Measurements from ENCODE around the gene MPHOSPH9.

MPHOSPH9 gene, protein sequence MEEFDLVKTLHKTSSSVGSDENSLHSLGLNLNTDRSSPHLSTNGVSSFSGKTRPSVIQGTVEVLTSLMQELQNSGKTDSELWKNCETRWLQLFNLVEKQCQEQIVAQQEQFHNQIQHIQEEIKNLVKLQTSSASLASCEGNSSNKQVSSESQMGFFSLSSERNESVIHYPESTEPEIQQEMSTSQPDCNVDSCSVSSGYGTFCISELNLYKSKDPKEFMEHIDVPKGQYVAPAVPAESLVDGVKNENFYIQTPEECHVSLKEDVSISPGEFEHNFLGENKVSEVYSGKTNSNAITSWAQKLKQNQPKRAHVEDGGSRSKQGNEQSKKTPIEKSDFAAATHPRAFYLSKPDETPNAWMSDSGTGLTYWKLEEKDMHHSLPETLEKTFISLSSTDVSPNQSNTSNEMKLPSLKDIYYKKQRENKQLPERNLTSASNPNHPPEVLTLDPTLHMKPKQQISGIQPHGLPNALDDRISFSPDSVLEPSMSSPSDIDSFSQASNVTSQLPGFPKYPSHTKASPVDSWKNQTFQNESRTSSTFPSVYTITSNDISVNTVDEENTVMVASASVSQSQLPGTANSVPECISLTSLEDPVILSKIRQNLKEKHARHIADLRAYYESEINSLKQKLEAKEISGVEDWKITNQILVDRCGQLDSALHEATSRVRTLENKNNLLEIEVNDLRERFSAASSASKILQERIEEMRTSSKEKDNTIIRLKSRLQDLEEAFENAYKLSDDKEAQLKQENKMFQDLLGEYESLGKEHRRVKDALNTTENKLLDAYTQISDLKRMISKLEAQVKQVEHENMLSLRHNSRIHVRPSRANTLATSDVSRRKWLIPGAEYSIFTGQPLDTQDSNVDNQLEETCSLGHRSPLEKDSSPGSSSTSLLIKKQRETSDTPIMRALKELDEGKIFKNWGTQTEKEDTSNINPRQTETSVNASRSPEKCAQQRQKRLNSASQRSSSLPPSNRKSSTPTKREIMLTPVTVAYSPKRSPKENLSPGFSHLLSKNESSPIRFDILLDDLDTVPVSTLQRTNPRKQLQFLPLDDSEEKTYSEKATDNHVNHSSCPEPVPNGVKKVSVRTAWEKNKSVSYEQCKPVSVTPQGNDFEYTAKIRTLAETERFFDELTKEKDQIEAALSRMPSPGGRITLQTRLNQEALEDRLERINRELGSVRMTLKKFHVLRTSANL

DNA sequence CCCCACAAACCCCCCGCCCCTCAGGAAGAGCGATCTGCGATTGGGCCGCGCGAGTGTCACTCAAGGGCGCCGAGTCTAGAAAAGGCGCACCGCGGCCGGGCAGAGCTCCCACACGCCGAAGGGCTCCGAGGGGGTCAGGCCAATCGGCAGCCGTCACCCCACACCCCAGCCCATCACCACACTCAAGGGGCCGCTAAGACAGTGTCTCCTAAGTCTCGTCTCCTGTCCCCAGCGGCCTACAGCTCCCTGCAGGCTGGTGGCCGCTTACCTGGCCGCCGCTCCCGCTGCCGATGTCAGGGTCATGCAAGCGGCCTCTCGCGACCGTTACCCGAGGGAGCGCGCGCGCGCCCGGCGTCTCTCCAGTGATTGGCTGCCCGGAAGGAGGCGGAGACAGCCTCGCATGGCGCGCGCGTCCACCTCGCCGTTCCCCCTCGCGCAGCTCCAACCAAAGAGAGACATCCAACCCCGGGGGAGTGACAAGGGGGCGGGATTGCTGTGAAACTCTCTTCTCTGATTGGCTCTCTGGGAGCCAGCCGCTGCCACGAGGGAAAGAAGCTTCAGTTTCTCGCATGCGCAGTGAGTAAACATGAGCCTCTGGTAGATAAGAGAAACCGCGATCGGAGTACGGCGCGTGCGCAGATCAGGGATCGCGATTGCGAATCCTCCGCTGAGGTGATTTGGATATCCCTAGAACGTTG lies at the start of gene MPHOSPH9, which contains the start of gene MTRFR:
Gene MPHOSPH9, minus strand, starts transcription at position 335 of the 698 bp plus-strand sequence. CDS start 2,777 bp downstream, outside the sequence.
Gene MTRFR, plus strand, starts transcription at position 630 of the 698 bp plus-strand sequence. CDS start 20,239 bp downstream, outside the sequence.
- FAIRE-seq, result peak; percentile 97

DNA sequence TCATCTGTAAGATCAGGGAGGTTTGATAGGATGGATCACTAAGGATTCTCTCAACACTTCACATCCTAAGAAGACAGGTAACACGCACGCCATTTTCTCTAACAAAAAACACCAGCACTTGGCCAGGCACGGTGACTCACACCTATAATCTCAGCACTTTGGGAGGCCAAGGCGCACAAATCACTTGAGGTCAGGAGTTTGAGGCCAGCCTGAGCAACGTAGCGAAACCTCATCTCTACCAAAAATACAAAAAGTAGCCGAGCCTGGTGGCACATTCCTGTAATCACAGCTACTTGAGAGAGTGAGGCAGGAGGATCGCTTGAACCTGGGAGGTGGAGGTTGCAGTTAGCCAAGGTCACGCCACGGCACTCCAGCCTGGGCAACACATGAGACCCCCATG lies 49.2 kb upstream of the MPHOSPH9 start:
- no peak for FAIRE-seq

DNA sequence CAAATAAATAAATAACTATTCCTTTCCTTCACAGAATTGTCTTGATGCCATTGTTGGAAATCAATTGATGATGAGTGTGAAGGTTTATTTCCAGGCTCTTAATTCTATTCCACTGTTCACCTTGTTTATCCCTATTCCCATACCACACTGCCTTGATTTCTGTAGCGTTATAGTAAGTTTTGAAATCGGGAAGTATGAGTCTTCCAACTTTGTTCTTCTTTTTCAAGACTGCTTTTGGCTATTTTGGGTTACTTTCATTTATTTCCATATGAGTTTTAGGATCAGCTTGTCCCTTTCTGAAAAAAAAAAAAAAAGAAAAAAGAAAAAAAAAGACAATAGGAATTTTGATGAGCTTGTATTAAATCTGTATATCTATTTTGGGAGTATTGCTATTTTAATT lies 48.0 kb upstream of the MPHOSPH9 start:
- no peak for FAIRE-seq

DNA sequence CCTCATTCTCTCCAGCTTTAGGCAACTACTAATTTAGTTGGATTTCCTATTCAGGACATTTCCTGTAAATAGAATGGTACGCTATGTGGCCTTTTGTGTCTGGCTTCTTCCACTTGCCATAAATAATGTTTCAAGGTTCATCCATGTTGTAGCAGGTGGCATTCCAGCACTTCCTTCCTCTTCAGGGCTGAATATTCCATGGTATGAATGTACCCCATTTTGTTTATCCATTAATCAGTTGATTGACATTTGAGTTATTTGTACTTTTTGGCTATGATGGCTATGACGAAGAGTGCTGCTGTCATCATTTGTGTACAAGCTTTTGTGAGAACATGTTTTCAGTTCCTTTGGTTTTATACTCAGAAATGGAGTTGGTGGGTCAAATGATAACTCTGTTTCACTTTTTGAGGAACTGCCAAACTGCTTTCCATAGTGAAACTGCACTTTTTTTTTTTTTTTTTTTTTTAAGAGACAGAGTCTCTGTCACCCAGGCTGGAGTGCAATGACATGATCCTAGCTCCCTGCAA lies 45.2 kb upstream of the MPHOSPH9 start:
- no peak for FAIRE-seq

DNA sequence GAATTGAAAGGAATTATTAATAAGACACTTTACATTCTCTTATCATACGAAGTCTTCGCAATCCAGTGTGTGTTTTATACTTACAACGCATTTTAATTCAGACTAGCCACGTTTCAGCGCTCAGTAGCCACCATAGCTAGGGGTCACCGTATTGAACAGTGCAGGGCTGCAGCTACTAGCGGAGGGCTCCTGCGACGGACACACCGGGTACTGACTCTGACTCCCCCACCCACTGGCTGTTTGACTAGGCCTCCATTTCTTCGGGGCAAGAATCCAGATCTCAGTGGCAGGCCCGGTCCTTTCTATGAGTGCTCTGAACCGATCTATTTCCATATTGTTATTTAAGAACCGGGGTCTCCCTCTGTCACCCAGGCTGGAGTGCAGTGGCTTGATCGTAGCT lies 40.2 kb upstream of the MPHOSPH9 start:
- FAIRE-seq, result no peak

DNA sequence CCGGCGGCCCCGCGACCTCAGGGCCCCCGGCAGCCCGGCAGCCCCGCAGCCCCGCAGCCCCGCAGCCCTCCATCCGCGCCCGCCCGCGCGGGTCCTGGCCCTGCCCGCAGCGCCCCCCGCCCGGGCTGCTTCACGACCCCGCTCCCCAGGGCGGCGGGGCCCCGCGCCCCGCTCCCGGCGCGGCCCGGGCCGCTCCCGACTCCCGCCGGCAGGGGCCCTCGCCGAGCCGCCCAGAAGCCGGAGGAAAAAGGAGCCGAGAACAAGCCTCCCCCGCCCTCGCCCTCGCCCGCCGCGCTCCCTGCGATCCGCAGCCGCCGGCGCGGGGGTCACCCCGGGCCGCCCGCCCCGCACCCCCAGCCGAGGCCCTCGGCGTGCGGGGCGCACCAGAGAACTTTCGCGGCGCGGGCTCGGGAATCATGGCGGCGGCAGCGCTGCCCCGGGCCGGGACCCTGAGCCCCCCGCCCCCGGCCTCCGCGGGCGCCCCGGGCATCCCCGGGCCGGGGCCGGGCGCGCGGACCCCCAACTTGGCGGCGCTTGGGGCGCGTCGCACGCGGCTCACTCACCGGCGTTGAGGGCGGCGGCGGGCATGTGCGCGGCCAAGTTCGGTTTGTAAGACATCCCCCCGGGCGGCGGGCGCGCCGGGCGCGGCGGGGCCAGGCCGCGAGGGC lies 38.2 kb upstream of the MPHOSPH9 start:
- no peak for FAIRE-seq

DNA sequence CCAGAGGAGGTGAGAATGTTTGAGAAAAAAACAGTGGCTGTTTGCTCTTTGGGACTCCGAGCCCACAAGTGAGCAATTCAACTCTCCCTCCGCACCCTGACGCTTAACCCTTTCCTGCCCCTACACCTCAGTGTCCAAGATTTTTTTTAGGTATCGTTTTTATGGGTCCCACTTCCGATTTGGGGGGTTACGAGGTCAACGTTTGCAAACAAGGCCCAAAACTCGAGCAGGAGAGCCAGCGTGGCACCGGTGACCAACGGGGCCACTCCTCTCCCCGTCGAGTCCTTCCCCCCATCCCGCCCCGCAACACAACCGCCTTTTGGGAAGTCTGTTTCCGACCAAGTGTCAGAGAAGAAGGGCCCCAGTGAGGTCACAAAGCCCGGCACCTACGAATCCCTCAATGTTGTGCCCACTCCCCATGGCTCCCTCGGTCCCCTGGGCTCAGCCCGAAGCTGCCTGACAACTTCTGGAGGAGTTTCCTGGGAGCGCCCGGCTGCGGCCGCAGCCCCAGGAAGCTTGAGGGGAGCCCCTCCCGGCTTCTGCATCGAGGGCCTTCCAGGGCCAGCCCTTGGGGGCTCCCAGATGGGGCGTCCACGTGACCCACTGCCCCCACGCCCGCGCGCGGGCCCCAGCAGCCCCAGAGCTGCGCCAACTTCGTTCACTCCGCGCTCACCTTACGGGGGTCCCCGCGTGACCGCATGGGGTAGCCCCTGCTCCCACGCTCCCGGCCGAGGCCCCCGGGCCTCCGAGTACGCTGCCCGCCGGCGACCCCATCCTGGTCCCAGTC lies 37.5 kb upstream of the MPHOSPH9 start:
- no peak for FAIRE-seq

DNA sequence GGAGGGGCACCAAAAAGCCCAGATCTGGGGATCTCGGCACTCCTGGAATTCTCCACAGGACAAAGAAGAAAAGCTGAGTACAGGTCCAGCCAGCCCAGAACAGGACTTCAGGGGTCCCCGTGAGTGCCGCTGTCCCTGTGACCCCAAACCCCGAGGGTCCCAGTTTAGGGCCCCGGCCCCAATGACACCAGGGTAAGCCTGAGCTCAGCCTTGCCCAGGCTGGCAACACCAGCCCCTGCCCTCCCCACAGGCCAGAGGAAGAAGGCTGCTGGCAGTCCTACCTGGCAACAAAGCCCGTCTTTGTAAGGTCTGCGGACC lies 36.9 kb upstream of the MPHOSPH9 start:
- no peak for FAIRE-seq

DNA sequence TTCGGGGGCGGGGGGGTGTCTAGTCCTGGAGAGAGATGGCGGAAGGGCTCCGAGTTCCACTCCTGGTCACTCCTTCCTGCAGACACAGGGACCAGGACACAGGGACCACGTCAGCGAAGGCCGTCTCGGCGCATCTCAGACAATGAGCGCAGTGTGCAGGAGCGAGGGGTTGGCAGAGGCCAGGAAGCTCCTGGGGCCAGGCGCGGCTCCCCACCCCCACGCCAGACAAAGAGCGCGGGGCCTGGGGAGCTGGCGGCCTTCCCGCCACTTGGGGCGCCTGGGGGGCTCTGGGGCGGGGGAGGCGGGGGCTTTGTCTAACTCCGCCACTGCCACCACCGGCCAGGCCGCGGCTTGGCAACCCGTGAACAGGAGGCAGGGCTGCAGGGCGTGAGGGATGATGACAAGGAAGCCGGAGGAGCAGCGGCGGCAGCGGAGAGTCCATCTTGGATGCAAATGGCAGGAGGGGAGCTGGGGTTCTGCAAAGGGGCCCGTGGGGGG lies 36.5 kb upstream of the MPHOSPH9 start:
- FAIRE-seq, result no peak

DNA sequence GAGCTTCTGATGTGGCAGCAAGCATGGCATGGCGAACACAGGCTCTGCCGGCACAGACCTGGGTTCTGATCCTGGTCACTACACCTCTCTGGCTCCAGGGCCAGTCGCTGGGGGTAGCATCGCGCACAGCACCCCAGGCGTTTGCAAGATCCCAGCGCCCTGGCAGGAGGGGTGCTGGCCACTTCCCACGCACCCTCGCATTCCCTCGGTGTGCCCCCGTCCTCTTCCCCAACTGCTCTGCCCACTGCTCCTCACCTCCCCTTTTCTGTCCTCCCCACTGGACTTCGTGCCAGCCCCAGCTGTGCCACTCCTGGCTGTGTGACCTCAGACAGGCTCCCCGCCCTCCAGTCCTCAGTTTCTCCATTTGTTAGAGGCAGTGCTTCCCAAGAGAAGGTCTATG lies 35.9 kb upstream of the MPHOSPH9 start:
- FAIRE-seq, result no peak

DNA sequence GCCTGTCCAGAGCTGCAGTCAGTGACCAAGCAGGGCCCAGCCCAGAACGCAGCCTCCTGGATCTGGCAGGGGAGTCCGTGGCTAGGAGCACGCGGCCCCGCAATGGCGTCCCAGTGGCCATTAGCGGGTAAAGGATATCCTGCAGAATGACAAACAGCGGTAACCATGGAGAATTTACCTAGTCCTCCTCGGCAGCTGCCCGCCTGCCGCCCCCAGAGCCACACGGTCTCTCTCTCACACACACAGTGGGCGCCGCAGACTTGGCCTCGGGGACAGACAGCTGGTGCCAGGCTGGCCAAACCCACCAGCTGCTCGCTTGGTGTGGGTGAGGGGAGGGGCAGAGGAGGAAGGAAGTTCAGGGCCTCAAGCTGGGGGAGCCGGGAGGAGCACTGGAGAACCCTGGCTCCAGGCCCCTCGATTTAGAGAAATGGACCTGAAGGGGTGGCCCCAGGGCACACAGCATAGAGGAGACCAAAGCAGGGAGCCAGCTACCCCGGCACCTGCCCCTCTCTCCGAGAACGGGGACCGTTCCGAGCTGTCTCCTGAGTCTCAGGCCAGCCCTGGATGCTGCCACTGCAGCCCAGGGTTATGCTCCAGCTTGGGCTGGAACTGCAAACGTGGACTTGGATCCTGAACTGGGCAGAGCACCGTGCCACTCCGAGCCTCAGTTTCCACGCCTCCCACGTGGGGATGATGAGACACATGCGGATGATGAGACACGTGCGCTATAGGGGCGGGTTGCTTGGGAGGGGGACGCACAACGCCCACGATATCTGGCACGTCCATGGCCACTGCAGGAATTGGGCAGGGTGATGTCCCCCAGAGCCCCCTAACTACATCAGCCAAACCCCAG lies 35.3 kb upstream of the MPHOSPH9 start:
- no peak for FAIRE-seq

DNA sequence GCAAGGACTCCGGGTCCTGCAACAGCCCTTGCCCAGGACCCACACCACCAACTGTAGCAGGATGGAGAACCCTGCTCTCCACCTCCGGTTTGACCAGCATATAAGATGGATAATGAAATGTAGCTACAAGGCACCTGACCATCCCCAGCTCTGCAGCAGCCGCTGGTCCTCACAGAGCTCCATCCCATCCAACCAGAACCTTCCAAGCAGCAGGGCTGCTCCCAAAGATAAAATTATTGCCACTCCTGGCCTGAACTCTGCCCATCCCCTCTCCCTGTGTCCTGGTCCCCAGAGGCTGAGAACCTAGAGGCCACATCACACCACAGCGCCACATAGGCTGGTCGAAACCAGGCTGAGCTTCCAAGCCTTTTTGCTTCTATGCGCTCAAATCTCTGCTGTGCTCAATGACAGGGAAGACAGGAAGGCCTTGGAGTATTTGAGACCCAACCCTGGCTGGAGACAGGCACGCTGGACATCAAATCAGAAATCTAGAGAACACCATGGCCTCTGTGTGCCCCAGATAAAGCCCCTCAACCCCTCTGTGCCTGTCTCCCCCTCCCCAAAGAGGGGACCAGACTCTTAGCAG lies 34.5 kb upstream of the MPHOSPH9 start:
- FAIRE-seq, result no peak

DNA sequence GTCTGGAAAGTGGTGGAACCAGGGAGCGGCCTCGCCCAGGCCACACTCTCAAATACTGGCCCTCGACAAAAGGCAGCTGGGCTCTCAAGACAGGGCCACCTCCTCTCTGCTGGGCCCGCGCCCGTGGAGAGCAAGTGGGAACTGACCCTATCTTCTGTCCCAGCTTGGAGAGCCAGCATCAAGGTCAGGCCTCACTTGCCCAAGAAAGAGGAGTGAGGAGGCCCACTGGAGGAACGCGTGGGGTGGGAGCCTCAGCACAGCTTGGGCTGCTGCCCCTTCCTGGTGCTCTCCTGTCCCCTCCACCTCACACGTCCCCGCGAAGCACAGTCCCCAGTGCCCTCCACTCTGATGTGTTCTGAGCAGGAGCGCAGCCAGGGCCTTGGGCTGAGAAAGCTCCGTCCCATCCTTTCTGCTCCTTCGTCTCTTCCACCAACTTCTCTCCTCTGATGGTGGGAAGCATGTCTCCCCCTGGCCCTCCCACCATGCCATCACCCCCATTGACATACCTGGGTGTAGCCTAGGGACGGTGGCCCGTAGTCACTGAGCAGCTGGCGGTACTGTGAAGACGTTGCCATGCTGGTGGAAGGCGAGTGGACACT lies 33.8 kb upstream of the MPHOSPH9 start:
- FAIRE-seq, result no peak

DNA sequence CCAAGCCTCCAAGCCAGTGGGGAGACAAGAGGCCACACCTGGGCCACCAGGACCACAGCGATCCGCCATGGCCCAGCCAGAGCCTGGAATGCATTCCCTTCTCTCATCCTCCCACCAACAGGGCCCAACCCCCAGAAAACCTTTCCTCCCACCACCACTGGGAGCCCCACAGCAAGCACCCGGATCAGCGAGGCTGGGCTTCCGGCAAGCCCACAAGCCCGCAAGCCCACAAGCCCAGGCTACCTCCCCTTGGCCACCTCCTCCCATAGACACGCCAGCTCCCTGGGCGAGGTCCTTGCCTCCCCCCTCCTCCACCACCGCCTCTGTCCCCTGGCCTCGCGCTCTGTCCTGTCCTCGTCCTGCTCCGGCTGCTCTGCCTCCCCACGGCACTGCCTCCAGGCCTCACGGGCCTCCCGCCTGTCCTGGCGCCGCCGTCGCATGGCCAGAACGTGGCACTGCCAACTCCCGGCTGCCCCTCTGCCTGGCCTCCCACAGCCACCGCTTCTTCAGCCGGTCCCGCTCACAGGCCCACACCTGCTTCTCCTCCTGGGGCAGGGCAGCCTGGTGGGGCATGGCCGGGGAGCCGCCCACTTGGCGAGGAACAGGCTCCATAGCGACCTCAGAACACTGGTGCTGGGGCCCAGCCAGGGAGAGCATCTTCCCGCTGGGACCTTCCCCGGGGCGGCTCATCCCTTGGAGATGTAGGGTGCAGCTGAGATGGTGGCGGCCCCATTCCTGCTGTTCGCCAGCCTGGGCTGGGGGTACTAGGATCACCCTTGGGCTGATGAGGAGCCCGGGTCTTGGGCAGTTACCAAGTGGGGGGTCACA lies 33.1 kb upstream of the MPHOSPH9 start:
- FAIRE-seq, result no peak

DNA sequence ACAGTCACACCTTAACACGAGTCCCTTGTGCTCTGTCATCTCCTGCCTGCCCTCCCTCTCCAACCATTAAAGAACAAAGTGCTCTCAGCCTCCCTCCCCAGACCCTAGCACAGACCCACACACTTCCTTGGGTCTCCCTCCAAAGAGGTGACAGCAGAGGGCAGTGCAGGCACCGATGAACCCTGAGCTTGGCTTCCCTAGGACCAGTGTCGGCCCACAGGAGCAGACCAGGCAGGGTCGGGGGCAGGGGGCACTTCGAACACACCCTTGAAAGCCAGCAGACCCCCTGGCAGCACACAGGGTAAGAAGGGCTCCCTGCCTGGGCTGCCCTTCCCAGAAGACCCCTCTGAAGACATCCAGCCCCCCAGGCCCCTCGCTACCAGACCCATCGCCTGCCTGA lies 31.7 kb upstream of the MPHOSPH9 start:
- FAIRE-seq, result no peak

DNA sequence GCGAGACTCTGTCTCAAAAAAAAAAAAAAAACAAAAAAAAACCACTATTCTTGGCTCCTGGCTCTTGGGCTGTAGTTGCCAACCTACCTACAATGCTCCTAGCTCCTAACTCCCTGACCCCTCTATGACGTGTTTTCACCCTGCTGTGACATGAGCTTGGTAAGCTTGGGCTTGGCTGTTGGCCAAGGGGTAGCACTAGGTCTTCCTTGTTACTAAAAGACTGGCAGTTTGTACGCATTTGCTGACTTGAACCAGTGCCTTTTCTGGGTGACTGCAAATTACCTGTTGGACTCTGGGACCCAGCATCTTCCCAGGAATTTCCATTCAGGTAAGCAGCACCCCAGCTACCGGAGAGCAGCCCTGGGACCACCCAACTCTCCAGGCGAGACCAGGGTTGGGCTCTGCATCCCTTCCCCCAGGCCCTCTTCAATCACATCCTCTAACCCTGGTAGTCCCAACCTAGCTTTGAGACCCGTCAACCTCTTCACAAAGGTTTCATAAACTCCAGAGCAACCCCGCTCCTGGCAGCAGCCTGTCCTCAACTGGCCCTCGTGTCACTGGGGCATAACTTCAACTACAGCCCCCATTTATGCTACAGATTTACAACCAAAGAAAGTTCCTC lies 30.4 kb upstream of the MPHOSPH9 start:
- no peak for FAIRE-seq

DNA sequence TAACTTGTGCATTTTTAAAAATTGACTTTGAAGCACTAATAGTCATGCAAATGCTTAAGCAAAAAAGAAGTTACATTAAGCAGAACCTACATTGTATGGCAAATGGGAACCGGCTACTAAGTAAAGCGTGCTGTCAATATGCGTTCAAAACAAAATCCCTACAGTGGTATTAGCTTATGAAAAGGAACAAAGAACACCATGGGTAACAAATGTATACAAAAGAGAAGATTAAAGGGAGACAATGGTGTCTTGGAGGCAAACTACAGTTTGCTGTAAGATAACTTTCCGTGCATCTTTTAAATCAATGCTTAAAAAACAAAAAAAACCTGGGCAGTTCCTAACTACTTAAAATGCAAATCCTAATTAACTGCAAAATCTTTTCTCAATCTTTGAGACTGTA lies 28.3 kb upstream of the MPHOSPH9 start:
- FAIRE-seq, result no peak

DNA sequence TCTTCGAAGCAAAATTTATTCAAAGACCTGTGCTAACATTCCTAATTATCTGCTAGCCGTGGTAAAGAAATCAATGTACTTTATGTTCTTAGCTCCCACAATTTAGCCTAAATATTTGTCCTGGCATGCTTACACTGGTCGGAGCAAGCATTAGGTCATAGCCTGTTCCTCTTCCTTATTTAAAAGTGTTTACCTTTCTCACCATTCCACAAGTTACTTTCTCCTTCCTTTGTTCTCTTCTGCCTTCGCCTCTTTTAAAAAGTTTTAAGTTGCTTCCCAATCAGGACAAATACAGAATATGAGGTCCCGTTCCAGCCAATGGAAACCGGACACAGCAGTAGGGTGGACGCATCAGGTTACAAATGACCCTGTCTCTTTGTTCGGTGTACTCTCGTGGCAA lies 27.1 kb upstream of the MPHOSPH9 start:
- FAIRE-seq, result no peak
